ENCODE results near the gene KLHL9.
A peak's percentile ranks its signal among the peaks of the same experiment; 100 is the strongest.

KLHL9 gene

GRCh38 chr9:21322911-21323461, 12.2 kb downstream of the KLHL9 start:
- H3K4me3 ChIP-seq = no peak overlapping the region
- TF ChIP-seq, protein P1, sequence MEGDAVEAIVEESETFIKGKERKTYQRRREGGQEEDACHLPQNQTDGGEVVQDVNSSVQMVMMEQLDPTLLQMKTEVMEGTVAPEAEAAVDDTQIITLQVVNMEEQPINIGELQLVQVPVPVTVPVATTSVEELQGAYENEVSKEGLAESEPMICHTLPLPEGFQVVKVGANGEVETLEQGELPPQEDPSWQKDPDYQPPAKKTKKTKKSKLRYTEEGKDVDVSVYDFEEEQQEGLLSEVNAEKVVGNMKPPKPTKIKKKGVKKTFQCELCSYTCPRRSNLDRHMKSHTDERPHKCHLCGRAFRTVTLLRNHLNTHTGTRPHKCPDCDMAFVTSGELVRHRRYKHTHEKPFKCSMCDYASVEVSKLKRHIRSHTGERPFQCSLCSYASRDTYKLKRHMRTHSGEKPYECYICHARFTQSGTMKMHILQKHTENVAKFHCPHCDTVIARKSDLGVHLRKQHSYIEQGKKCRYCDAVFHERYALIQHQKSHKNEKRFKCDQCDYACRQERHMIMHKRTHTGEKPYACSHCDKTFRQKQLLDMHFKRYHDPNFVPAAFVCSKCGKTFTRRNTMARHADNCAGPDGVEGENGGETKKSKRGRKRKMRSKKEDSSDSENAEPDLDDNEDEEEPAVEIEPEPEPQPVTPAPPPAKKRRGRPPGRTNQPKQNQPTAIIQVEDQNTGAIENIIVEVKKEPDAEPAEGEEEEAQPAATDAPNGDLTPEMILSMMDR (IDR thresholded peaks at IDR 0.05) = no peak
- no peak overlapping the region for H3K27ac ChIP-seq
- H3K9me3 ChIP-seq = no peaks in the 10 kb centered on the region
- intact Hi-C loops (cut with DNase I; ENCODE audit: low total_unique reads) = loop anchor here (5.0 to 10.0 kb wide), 2 partner anchors 72 to 469 kb away; no protein-coding TSS in a partner anchor
- no peak for DNase-seq
- peaks cover 0 to 13% (median 2%) of the 10 kb centered on the region in 4 donors for H3K4me1 ChIP-seq
- H3K27me3 ChIP-seq = no peaks in the 10 kb centered on the region
- peaks cover 0 to 40% (median 18%) of the 10 kb centered on the region in 3 donors for H3K36me3 ChIP-seq

GRCh38 chr9:21320465-21320864, 14.7 kb downstream of the KLHL9 start:
- Histone ChIP-seq H3K27ac (no peak overlapping the region), H3K36me3 (peaks cover 0 to 40% (median 18%) of the 10 kb centered on the region in 3 donors), H3K4me1 (peaks cover 0 to 13% (median 0%) of the 10 kb centered on the region in 4 donors), H3K9me3 (no peaks in the 10 kb centered on the region), H3K4me3 (no peak overlapping the region), H3K27me3 (no peaks in the 10 kb centered on the region)
- intact Hi-C loops (cut with DNase I; ENCODE audit: low total_unique reads) = loop anchor here (5.0 to 10.0 kb wide), 2 partner anchors 74 to 472 kb away; no protein-coding TSS in a partner anchor
- TF ChIP-seq, protein P1 (IDR thresholded peaks at IDR 0.05) = no peak
- no peak for DNase-seq

- no peak overlapping the region for H3K27ac ChIP-seq
- intact Hi-C loops (cut with DNase I; ENCODE audit: low total_unique reads) = no loop called here
- no peak overlapping the region for H3K4me3 ChIP-seq
- peaks cover 0 to 26% (median 10%) of the 10 kb centered on the region in 3 donors for H3K36me3 ChIP-seq
- peaks cover 0 to 13% (median 0%) of the 10 kb centered on the region in 4 donors for H3K4me1 ChIP-seq
- TF ChIP-seq, protein P1 (IDR thresholded peaks at IDR 0.05) = peak; percentile 49 to 57
- H3K9me3 ChIP-seq = no peaks in the 10 kb centered on the region
- no peaks in the 10 kb centered on the region for H3K27me3 ChIP-seq
- no peak for DNase-seq
Measured at GRCh38 chr9:21317956-21318923, 17.0 kb downstream of the KLHL9 start.

- TF ChIP-seq, protein P1 (IDR thresholded peaks at IDR 0.05) = no peak
- H3K27ac ChIP-seq = no peak overlapping the region
- H3K36me3 ChIP-seq = peaks cover 0 to 12% (median 9%) of the 10 kb centered on the region in 3 donors
- no peak for DNase-seq
- intact Hi-C loops (cut with DNase I; ENCODE audit: low total_unique reads) = no loop called here
- H3K4me1 ChIP-seq = peaks cover 0 to 13% (median 0%) of the 10 kb centered on the region in 4 donors
- H3K9me3 ChIP-seq = no peaks in the 10 kb centered on the region
- H3K27me3 ChIP-seq = no peaks in the 10 kb centered on the region
- no peak overlapping the region for H3K4me3 ChIP-seq
Measured at GRCh38 chr9:21316860-21317259, 18.3 kb downstream of the KLHL9 start.

GRCh38 chr9:21316032-21316842, 19.0 kb downstream of the KLHL9 start:
- Histone ChIP-seq H3K4me3 (no peak overlapping the region), H3K27me3 (no peaks in the 10 kb centered on the region), H3K9me3 (no peaks in the 10 kb centered on the region), H3K4me1 (peaks cover 0 to 13% (median 0%) of the 10 kb centered on the region in 4 donors), H3K36me3 (peaks cover 0 to 6% (median 2%) of the 10 kb centered on the region in 3 donors), H3K27ac (no peak overlapping the region)
- TF ChIP-seq, protein P1 (IDR thresholded peaks at IDR 0.05) = no peak
- DNase-seq = no peak
- intact Hi-C loops (cut with DNase I; ENCODE audit: low total_unique reads) = no loop called here

Measured in tibial artery (tissue), 4 donors.